GM21825 (cell line): Measurements from ENCODE around the gene RNU1-3.
"Not testable (repeated sequence)": the region's sequence is repeated elsewhere in the genome, so short reads cannot be mapped to it uniquely, and the experiment has no call there.

ENCODE experiments used
- ATAC-seq: cut with Tn5 transposase; IDR thresholded peaks from one replicate; pipeline ENCODE4 v1.9.1; 2021; ENCODE audit warnings: mild to moderate bottlenecking, moderate library complexity; ENCODE audit not compliant: unreplicated experiment

Gene RNU1-3

GRCh38 chr1:16623337-16623736 is 43.4 kb downstream of the RNU1-3 start:
- not testable (repeated sequence) for ATAC-seq

DNA sequence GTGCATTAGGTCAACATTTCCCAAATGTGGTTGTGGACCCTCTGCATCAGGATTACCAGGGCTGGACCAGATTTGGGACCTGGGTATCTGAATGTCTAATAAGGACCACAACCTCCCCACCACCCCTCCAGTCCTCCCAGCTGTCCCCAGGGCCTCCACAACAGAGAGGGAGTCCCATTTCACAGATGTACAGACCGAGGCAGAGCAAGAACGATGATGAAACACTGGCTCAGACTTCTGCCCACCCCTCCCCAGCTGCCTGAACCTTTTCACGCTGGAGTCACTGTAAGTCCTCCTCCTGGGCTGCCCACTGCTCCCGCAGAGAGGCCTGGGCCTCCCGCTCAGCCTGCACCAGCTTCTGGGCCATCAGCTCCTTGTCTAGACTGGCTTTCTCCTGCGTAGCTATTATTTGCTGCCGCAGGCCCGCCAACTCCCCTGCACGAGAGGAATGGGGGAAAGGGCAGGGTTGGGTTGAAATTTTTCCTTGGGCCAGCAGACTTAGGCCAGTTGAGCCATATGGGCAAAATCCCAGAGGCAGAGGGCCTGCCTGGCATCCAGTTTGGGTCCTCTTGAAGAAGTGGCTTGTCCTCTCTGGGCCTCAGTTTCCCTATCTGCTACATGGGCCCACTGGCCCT is 45.0 kb downstream of the RNU1-3 start:
- not testable (repeated sequence) for ATAC-seq

DNA sequence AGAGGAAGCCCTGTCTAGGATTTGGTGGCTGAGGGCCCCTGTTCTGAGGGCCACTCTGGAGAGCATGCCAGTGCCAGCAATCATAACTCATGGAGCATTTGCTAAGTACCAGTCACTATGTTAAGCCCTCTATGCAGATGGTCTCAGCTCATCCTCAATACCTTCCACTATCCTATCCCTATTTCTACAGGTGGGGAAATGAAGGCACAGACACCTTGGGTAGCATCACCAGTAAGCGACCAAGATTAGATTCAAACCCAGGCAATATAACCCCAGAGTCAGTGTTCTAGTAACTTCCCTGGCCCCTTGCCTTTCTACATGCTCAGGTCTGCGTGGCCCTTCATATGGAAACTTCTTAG is 45.5 kb downstream of the RNU1-3 start:
- no peak for ATAC-seq

- ATAC-seq = not testable (repeated sequence)
Measured at GRCh38 chr1:16619803-16620501, 46.8 kb downstream of the RNU1-3 start.

GRCh38 chr1:16618719-16619118 is 48.0 kb downstream of the RNU1-3 start:
- no peak for ATAC-seq

GRCh38 chr1:16617778-16618580 is 48.8 kb downstream of the RNU1-3 start:
- ATAC-seq = no peak

GRCh38 chr1:16617114-16617631 is 49.6 kb downstream of the RNU1-3 start:
- ATAC-seq = no peak
